Right renal cortex interstitium (tissue), 3 donors: Measurements from ENCODE around the gene KCNK6. TPM values are rescaled to one million over a fixed set of nuclear protein-coding genes. Genes with fewer than 3 reads are reported as not detected.
"Not testable (repeated sequence)": the region's sequence is repeated elsewhere in the genome, so short reads cannot be mapped to it uniquely, and the experiment has no call there.

Experiments
- DNase-seq, 3 donors: peaks; one replicate each; pipeline ENCODE4 v3.0.0-alpha.2; 2013; ENCODE audit warnings: low read depth in 3 of 3, low spot score in 2 of 3
- polyA plus RNA-seq, 3 donors: library from polyadenylated mRNA; unstranded; fragments of 120-200 nt; gene quantifications; one replicate each; pipeline ENCODE4 v1.2.1, GENCODE V29; 2013; ENCODE audit not compliant: insufficient read length in 3 of 3

Gene KCNK6
- polyA plus RNA-seq, 3 donors: 3.1 to 3.3 (median 3.3) TPM

DNA sequence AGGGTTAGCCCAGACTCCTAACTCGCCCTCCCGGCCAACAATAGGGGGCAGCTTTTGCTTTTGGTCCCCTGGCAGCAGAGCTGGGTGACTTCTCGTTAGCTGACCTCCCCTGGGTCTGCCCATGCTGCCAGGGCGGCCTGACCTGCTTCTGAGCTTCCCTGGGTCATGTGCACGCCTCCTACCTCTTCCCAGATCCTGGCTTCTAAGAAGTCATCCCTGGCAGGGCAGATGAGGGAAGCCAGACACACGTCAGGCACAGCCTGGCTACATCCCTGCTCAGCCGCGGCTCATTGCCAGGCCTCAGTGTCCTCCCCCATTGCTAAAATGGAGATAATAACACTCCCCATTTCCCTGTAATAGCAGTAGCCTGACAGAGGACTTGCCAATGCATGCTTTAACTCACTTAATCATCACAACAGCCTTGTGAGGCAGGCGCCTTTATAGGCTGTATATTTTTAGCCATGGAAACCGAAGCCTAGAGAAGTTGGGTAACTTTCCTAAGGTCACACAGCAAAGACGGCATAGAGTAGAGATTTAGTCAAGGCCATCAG, 2.1 kb downstream of the KCNK6 start:
- no peak for DNase-seq

DNA sequence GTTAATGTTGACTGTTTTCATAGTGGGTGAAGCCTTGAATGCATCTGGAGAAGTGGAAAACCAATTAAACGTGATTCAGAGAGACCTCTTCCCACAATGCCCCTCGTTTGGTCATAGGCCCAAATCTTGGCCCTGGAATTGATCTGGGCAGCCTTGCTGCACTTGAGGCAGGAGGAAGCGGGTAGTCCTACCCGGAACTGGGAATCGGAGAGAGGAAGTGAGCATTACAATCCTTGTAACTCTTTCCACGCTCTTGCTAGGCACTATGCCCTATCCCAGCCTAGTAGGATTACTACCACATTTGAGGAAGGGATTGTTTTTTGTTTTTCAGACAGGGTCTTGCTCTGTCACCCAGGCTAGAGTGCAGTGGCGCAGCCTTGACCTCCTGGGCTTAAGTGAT, 3.6 kb downstream of the KCNK6 start:
- no peak for DNase-seq

DNA sequence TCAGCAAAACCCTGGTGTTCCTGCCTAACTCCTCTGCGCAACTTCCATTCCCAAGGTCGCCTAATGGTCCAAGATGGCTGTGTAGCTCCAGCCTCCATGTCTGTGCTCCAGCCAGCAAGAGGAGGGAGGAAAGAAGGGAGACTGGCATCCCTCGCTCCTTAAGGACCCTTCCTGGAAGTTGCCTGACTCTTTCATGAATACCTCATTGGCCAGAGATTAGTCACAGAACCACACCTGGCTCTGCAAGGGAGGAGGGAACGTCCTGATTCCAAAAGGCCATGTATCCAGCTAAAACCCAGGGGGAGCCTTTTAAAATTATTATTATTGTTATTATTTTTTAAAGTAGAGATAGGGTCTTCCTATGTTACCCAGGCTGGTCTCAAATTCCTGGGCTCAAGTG, 4.8 kb downstream of the KCNK6 start:
- DNase-seq: no peak

DNA sequence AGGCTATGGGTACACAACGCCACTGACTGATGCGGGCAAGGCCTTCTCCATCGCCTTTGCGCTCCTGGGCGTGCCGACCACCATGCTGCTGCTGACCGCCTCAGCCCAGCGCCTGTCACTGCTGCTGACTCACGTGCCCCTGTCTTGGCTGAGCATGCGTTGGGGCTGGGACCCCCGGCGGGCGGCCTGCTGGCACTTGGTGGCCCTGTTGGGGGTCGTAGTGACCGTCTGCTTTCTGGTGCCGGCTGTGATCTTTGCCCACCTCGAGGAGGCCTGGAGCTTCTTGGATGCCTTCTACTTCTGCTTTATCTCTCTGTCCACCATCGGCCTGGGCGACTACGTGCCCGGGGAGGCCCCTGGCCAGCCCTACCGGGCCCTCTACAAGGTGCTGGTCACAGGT, 6.9 kb downstream of the KCNK6 start:
- no peak for DNase-seq

DNA sequence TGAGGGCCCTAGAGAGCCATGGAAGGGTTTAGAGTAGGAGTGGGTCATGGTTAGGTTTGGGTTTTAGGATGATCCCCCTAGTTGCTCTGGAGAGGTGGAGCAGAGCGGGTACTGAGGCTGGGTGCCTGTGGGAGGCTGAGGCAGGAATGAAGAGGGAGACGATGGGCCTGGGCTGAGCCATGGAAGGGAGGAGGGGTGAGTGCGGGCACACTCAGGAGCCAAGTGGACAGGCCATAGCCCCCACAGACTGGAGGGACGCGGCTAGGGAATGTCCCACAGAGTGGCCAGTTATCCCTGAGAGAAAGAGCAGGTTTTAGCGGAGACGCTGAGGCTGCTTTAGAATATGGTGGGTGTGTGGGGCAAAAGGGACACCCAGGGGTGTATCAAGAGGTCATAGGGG, 10.0 kb downstream of the KCNK6 start:
- DNase-seq: no peak

DNA sequence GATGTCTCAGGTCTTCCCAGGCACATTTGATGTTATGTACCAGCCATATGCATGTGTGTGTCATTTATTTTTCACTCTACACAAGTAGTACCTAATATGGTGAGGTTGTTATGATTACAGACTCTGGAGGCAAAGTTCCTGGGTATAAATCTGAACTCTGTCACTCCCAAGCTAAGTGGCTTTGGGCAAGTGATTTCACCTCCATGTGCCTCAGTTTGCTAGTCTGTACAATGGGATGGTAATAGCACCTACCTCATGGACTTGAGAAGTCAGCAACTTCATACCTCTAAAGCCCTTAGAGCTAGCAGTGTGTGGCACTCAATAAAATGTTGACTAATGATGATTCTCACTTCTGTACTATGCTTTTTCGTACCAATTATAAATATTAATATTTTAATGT, 12.1 kb downstream of the KCNK6 start:
- DNase-seq: no peak

DNA sequence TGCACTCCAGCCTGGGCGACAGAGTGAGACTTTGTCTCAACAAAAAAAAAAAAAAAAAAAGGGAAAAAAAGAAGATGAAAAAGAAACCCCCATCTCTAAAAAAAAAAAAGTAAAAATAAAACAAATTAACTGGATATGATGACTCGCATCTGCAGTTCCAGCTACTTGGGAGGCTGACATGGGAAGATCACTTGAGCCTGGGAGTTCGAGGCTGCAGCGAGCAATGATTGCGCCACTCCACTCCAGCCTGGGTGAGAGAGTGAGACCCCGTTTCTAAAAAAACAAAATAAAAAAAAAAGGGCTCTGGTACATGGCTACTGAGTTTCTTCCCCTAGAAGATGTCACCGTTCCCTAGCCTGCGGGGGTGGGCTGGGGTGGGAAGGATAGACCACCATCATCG, 13.6 kb downstream of the KCNK6 start:
- no peak for DNase-seq

DNA sequence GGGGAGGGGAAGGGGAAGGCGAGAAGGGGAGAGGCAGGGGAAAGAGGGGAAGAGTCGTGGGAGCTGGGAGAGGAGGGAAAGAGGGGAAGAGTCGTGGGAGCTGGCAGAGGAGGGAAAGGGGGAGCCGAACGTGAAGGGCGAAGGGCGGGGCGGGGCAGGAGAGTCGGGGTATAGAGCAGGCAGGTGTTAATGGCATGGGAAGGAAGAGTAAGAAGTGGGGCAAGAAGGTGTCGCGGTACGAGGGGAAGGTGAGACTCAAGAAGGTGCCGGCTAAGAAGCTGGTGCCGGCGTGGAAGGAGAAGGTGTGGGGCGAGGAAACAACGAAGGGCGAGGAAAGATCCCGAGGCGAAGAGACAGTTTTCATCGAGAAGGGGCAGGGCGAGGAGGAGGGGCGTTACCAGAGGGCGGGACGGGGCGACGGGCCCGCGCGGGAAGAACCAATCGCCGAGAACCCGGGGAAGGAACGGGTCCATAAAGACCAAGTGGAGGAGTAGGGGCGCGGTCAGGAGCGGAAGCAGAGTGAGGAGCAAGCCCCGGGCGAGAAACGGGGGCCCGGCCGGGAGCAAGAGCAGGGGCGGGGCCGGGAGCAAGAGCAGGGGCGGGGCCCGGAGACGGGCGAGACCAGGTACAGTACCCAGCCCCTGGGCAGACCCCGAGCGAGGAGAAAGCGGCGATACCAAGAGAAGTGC, 16.4 kb downstream of the KCNK6 start:
- peak; percentile 80 to 83 (median 81) for DNase-seq

DNA sequence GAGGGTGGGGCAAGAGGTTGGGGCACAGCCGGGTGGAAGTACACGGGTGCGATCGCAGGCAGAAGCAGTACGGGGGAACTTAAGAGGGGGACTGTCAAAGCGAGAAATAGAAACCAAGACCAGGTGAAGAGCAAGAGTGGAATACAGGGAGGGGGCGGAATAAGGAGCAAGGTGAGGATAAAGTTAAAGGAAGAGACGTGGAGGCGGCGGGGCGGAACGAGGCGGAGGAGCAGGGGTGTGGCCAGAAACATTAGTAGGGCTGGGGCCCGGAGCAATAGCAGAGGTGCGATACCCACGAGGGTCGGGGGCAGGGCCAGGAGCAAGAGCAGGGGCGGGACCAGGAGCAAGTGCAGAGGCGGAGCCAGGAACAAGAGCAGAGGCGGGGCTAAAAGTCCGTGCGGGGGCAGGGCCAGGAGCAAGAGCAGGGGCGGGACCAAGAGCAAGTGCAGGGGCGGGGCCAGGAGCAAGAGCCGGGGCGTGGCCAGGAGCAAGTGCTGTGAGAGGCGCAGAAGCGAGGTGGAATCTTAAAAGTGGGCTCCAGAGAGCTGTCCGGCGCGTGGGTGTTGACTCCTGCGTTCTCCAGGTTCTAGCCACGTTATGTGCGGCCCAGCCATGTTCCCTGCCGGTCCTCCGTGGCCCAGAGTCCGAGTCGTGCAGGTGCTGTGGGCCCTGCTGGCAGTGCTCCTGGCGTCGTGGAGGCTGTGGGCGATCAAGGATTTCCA, 17.2 kb downstream of the KCNK6 start:
- peak; percentile 73 to 85 (median 74) for DNase-seq

DNA sequence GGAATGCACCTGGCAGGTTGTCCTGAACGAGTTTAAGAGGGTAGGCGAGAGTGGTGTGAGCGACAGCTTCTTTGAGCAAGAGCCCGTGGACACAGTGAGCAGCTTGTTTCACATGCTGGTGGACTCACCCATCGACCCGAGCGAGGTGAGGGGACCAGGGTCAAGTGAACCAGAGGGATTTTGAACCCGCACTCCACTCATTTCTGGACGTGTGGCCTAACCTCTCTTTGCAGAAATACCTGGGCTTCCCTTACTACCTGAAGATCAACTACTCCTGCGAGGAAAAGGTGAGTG, 17.7 kb downstream of the KCNK6 start:
- no peak for DNase-seq

DNA sequence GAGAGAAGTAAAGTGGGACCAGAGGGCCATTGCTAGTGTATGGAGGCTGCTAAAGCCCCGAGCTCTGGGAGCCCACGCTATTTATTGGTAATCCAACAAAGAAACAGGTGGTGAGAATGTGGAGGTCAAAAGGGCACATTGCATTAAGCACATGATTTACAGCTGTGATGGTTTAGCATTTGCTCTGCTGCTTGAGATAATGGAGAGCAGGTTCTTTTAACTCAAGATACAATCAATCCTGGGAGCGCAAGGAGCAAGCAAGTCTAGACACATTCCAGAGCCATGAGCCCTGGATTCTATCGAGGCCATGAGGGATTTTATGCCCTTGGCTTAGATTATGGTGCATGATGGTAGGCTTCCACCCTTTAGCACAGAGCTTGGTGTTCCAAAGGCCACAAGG, 19.4 kb downstream of the KCNK6 start:
- DNase-seq: not testable (repeated sequence)

DNA sequence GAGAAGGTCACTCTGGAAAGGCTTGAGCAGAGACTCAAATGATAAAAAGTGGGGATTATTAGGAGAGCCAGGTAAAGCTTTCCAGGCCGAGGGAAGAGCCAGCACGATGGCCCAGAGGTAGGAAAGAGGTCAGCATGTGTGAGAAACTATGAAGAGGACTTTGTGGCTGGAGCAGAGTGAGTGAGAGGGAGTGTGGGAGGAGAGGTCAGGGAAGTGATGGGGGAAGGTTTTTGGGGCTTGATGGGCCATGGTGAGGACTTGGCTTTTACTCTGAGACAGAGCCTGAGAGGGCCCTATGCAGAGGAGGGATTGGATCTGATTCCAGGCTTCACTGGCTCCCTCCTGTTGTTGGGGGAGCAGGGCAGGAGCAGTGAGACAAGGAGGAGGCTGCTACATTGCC, 21.3 kb downstream of the KCNK6 start:
- DNase-seq: no peak

DNA sequence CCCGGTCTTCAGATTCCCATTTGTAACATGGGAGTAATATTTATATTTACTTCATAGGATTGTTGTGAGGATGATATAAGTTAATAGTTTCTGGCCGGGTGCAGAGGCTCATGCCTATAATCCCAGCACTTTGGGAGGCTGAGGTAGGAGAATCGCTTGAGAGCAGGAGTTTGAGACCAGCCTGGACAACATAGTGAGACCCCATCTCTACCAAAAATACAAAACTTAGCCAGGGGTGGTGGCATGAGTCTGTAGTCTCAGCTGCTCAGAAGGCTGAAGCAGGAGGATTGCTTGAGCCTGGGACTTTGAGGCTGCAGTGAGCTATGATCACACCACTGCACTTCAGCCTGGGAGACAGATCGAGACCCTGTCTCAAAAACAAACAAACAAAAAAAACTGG, 27.2 kb downstream of the KCNK6 start:
- DNase-seq: no peak

DNA sequence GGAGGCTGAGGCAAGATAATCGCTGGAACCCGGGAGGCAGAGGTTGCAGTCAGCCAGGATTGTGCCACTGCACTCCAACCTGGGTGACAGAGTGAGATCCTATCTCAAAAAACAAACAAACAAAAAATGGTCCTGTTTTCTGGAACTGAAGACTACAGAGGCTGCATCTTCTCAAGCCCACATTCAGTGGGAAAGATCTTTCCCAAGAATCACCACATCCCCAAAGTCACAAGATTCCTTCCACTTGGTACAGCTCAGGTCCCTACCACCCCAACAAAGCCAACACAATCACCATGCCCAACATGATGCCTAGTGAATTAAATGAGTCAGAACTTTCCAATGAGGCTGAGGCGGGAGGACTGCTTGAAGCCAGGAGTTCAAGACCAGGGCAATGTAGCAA, 31.2 kb downstream of the KCNK6 start:
- DNase-seq: no peak

DNA sequence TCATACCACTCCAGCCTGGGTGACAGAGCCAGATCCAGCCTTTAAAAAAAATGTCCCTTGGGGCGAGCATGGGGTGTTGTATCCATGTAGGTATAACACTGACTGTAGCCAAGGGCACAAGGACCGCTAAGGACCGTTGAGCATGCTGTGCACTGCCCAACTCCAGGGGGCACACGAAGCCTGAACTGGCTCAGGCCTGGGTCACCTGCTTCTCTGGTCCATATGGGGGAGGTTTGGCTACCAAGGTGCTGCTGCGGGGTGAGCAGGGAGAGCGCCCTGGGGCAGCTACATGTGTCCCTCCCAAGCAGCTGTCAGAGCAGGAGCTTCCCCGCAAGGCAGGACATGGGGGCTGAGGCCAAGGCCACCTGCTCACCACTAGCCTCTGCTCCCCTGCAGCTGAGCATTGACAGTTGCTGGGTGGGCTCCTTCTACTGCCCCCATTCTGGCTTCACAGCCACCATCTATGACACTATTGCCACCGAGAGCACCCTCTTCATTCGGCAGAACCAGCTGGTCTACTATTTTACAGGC, 32.3 kb downstream of the KCNK6 start:
- no peak for DNase-seq

DNA sequence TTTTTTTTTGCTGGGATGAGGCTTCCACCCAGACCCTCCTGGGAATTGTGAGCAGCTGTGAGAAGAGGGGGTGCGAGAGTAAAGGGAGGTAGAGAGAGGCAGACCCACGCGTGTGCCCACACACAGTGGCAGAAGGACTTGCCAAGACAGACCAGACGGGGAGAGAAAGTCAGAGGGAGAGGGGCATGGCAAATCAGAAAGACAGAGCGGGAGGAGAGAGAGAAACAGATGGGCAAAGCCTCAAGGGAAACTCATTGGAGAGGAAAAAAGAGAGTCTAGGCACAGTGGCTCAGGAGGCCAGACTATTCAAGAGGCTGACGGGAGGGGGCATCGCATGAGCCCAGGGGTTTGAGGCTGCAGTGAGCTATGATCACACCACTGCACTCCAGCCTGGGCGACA, 33.0 kb downstream of the KCNK6 start:
- no peak for DNase-seq

DNA sequence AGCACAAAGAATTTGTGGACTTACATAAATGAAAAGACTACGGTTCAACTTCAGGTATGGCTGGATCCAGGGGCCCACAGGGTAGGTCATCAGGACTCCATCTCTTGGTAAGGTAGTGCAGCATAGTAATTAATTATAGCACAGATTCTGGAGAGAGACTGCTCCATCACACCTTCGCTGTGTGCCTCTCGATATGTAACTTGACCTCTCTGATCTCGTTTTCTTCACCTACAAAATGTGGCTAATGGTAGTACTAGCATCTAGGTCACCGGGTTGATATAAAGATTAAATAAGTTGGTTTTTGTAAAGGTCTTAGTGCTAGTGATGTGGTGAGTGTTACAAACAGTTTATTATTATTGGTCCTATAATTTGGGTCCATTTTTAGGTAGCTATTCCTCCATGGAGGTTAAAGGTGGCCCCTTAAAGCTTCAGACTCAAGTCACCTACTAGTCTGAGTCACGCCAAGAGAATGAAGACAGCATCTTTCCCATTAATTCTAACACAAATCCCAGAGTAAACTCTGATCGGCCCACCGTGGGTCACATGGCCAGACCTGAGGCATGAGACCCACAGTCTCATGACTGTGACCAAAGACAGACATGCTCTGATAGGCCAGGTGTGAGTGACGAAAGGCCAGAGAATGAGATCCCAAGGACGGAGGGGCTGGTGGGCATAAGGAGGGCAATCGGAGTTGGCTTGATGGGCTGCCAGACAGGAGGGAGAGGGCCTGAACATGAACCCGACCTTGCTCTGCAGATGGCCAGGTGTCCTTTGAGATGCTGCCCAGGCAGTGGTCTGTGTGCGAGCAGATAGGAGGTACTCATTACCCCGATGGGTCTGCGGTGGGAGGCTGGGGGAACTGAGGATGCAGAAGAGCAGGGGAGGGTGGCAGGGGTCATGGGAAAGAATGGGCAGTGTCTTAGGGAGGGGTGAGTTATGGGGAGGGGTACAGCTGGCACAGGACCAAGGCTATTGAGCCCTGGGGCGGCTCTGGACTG, 36.4 kb downstream of the KCNK6 start:
- no peak for DNase-seq

DNA sequence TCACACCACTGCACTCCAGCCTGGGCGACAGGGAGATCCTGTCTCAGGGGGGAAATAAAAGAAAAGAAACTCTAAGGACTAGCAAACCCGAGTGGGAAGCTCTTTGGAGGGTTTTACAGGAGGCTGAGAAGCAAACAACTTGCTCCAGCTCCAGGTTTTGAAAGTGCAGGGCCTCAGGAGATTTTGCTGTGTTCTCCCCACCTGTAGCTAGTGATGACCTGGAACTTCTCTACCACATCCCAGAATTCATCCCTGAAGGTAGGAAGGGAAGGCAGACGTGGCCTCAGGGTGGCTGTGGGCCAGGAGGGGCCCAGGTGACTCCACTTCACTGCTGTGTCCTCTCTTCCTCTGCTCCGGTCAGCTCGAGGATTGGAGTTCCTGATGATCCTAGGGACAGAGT, 38.4 kb downstream of the KCNK6 start:
- no peak for DNase-seq

DNA sequence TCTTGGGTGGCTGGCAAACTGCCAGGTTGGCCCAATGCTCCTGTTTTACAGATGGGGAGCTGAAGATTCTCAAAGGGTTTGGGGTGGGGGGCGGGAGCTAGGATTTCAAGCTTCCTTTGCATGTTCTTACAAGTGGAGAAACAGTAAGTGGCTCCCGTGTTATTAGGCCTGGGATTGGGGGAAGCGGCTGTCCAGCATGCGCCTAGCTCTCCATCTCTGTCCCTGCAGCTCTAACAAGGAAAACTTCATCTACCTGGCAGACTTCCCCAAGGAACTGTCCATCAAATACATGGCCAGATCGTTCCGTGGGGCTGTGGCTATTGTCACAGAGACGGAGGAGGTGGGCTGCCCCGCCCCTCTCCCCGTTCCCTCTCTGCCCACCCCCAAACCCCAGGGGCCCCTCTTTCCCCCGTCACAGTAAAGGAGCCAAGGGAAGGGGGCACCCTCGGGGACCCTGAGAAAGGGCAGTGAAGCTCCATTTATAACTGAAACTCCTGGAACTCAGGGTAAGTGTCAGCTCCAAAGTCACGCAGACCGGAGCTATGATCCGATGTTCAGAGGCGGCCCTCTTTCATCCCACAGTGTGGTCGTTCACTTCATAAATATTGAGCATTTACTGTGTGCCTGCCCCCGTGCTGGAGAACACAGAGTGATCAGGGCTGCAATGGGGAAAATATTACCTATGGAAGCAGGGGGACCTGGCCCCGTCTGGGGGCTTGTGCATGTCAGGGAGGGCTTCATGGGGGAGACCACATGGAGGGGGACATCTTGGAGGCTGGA, 39.8 kb downstream of the KCNK6 start:
- no peak for DNase-seq

DNA sequence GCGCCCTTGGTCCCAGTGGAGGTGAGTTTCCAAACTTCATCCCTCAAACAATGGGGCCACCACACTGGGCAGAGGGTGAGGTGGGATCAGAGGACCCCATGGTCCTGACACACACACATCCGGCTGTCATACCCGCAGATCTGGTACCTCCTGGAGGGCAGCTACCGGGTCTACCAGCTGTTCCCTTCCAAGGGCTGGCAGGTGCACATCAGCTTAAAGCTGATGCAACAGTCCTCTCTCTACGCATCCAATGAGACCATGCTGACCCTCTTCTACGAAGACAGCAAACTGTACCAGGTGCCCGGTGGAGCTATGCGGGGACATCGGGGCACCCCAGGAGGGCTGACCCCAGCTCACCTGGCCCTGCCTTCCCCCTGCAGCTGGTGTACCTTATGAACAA, 40.7 kb downstream of the KCNK6 start:
- no peak for DNase-seq
